T-helper 1 cell treated with Interleukin-12 subunit alpha and Interleukin-12 subunit beta and Interleukin-4 antibody, amounts not matched to agents 30 ng/mL and 1 ng/mL, for 36 hours (primary cell): Measurements from ENCODE around the gene NUDT9. TPM values are rescaled to one million over a fixed set of nuclear protein-coding genes. Genes with fewer than 3 reads are reported as not detected.
"Not testable (repeated sequence)": the region's sequence is repeated elsewhere in the genome, so short reads cannot be mapped to it uniquely, and the experiment has no call there.

Experiments
- intact Hi-C: fragments of 100-400 bp; cut with micrococcal nuclease; formaldehyde crosslinking; loops from one replicate; pipeline ENCODE4 v1.15.1; 2024
- total RNA-seq: library from RNA; stranded (reverse); gene quantifications from 2 replicates; pipeline ENCODE4 v1.2.3, GENCODE V29; 2022

Gene NUDT9
- total RNA-seq, 1 donor from 2014 or later: 11.6 TPM

- intact Hi-C loops: not testable (repeated sequence)
These were observed 24.0 kb downstream of the NUDT9 start for GRCh38 chr4:87446375-87446774.

DNA sequence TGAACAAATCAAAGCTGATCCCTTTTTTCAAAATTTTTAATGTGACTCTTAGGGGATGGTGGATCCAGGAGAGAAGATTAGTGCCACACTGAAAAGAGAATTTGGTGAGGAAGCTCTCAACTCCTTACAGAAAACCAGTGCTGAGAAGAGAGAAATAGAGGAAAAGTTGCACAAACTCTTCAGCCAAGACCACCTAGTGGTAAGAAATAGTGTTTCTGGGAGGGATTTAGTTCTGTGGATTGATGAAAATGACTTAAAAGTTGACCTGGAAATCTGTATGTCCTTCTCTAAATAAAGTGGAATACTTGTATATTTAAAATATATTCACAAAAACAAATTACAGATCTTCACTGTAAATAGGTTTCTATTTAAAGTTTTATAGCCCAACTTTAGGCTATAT is 29.2 kb downstream of the NUDT9 start:
- intact Hi-C loops: no loop called here

DNA sequence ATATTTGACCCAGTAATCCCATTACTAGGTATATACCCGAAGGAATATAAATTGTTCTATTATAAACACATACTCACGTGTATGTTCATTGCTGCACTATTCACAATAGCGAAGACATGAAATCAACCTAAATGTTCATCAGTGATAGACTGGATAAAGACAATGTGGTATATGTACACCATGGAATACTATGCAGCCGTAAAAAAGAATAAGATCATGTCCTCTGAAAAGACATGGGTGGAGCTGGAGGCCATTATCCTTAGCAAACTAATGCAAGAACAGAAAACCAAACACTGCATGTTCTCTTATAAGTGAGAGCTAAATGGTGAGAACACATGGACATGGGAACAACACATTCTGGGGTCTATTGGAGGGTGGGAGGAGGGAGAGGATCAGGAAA is 36.5 kb downstream of the NUDT9 start:
- intact Hi-C loops: no loop called here

DNA sequence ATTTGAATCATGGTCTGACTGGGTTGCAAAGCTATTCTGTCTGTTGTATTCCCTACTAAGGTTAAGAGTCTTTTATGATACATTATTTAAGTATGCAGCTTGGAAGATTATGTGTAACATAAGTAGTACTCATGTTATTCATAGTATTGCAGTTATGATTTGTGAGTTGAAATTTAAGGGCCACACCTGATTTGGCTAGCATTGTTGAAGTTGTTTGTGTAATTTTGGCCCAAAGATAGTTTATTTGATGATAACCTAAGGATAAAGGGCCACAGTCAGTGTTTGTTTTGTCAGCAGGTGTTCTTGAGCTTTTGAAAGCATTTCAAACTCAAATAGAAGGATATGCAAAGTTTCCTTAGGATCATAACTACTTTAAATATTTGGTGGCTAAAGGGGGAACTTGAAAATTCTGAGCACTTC is 38.9 kb downstream of the NUDT9 start:
- intact Hi-C loops: no loop called here

DNA sequence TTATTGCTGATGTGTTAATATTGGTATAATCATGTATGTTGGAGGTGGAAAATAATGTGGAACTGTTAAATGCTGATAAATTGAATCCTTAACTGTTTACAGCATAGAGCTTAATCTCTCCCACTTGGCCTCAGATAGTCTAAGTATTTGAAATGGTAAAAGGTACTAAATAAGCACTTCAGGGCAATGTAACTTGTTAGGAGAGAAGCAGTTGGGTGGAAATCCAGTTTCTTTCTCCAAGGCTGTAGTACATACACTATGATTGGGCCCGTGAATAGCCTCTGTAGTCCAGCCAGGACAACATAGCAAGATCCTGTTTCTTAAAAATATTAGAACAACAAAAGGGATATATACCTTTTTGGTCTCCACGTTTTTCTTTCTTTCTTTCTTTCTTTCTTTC is 39.7 kb downstream of the NUDT9 start:
- intact Hi-C loops: no loop called here

DNA sequence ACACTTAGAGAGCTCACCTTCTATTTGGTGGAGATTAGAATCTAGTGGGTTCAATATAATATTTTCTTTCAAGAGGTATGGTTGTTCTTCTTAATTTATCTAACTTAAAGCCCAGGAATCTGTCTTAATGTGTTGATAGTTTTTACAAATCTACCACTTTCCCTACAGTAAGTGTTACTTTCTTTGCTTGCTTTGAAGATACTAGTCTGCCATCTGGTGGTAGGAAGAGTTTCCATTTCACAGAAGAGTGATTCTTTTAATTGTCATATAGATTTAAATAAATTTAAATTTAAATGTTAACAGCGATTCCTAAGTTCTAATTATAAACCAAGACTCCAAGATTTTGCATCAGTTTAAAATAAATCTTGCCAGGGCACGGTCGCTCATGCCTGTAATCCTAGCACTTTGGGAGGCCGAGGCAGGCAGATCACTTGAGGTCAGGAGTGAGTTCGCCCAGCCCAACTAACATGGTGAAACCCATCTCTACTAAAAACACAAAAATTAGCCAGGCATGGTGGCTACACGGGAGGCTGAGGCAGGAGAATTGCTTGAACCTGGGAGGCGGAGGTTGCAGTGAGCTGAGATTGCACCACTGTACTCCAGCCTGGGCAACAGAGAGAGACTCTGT is 43.5 kb downstream of the NUDT9 start:
- intact Hi-C loops: loop anchor here (1.0 to 5.0 kb wide), 8 partner anchors 44 to 969 kb away; partner anchors contain the start of genes HSD17B11 and NUDT9

GRCh38 chr4:87469390-87469789 is 47.0 kb downstream of the NUDT9 start:
- intact Hi-C loops: loop anchor here (5.0 kb wide), 2 partner anchors 117 to 972 kb away; no protein-coding TSS in a partner anchor

DNA sequence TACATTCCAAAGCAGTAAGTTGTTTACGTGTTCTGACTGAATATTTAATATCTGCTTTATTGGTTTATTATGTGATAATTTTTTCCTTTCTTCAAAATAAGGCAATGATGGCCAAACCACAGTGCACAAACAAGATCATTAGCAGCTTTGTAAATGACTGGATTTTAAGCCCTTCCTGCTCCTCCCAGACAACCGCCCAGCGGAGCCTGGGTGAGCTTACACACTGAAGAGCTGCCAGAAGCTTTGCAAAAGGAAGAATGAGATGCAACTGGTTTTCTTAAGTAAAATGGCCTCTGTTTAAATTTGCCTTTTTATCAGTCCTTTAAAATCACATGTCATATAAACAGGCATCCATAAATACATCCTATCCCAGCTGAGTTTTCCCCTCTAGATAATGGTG is 54.6 kb downstream of the NUDT9 start:
- intact Hi-C loops: no loop called here

DNA sequence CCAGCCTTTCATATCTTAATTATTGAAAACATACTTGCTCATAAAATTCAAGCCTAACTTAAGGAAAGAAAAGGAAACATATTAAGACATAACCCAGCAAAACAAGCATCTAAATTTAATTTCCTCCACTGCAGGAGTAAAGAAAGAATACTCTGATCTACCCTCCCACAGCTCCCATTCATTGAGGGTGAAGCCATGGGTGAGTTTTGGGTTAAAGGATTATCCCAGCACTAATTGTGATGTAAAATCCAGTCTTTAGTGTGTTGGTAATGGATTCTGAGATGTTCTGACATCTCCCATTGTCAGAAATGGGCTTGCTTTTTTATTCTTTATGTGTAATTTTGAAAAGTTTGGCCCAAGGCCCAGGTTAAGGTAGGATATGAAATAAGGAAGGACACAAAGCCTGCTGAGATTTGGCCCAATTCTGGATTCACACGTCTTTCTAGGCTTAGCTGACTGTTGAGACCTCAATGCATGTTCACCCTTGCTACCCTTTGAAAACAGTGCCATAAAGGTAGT is 56.4 kb downstream of the NUDT9 start:
- intact Hi-C loops: no loop called here

DNA sequence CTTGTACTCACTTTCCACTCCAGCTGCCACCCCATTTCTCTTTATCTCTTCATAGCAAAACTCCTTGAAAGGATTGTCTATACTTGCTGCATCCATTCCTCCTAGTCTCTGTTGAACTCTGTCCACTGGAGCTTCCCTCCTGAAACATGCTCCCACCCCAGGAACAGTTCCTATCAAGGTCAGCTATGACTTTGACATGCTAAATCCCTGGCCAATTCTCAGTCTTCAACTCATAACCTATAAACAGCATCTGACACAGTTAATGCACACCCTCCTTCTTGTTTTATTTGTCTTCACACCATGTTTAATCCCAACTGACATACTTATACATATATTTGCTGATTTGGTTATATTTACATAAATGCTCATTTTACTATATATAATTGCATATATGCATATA is 59.0 kb downstream of the NUDT9 start:
- intact Hi-C loops: no loop called here

DNA sequence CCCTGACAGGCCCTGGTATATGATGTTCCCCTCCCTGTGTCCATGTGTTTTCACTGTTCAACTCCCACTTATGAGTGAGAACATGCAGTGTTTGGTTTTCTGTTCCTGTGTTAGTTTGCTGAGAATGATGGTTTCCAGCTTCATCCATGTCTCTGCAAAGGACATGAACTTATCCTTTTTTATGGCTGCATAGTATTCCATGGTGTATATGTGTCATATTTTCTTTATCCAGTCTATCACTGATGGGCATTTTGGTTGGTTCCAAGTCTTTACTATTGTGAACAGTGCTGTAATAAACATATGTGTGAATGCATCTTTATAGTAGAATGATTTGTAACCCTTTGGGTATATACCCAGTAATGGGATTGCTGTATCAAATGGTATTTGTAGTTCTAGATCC is 60.9 kb downstream of the NUDT9 start:
- intact Hi-C loops: not testable (repeated sequence)

DNA sequence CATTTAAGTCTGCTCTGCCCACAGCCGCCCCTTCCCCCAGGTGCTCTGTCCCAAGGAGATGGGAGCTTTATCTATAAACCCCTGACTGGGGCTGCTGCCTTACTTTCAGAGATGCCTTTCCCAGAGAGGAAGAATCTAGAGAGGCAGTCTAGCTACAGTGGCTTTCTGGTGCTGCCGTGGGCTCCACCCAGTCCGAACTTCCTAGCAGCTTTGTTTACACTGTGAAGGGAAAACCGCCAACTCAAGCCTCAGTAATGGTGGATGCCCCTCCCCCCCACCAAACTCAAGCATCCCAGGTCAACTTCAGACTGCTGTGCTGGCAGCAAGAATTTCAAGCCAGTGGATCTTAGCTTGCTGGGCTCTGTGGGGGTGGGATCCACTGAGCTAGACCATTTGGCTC is 66.3 kb downstream of the NUDT9 start:
- intact Hi-C loops: not testable (repeated sequence)

DNA sequence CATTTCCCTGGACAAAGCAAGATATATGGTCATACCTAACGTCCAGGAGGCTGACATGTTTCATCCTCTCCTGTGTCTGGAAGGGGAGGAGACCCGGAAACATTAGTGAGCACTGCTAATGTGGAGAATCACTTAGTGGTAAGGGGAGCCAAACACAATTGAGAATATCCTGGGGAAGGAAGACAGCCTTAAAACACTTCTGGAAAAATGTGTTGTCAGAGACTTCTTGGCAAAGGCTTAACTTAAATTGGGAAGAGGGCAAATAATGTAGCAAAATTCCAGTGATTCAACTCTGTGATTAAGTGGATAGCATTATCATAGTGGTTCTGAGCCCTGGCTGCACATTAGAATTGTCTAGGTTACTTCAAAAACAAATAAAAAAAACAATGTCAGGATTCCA is 67.3 kb downstream of the NUDT9 start:
- intact Hi-C loops: no loop called here

- intact Hi-C loops: no loop called here
These were observed 68.4 kb downstream of the NUDT9 start for GRCh38 chr4:87490664-87491369.

DNA sequence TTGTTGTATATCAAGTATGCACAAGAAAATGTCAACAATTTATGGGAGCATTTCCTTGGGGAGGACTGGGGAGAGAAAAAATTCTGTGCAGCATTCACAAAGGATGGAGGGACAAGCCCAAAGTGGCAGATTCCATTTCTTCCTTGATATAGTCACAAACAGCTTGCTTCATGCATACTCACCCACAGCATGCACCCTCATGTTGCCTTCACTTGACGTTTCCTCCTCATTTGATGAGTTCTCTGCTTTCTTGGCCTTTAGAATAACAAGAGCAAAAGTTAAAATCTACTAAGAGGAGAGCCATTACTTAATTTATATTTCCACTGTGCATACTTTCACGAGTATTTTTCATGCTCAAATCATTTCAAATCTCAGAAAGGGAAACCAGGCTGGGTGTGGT is 69.1 kb downstream of the NUDT9 start:
- intact Hi-C loops: no loop called here

DNA sequence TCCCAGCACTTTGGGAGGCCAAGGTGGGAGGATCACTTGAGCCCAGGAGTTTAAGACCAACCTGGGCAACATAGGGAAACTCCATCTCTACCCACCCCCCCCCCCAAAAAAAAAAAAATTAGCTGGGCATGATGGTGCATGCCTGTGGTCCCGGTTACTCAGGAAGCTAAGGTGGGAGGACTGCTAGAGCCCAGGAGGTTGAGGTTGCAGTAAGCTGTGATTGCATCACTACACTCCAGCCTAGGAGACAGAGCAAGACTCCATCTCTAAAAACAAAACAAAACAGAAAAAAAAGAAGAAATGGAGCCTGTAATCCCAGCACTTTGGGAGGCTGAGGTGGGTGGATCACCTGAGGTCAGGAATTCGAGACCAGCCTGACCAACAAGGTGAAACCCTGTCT is 69.5 kb downstream of the NUDT9 start:
- intact Hi-C loops: not testable (repeated sequence)

DNA sequence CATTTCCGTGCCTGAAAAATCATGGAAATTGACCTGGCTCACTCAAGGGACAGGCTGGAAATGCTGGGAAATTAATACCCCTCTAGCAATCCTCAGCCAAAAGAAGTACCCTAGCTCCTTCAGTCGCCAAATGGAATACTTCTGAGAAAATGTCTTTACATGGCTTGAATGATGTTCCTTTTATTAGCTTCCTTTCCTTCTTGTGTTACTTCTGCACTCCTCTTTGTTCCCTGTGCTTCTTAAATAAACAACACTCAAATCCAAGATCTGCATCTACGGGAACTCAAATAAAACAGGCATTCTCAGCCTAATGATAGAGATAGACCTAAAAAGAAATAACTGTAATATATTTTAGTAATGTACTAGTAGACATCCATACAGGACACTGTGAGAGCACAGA is 70.7 kb downstream of the NUDT9 start:
- intact Hi-C loops: no loop called here

- intact Hi-C loops: loop anchor here (1.0 to 5.0 kb wide), 2 partner anchors 350 to 715 kb away; no protein-coding TSS in a partner anchor
These were observed 74.8 kb downstream of the NUDT9 start for GRCh38 chr4:87497159-87497558.

GRCh38 chr4:87497578-87497977 is 75.2 kb downstream of the NUDT9 start:
- intact Hi-C loops: loop anchor here (1.0 to 5.0 kb wide), 2 partner anchors 350 to 715 kb away; no protein-coding TSS in a partner anchor

DNA sequence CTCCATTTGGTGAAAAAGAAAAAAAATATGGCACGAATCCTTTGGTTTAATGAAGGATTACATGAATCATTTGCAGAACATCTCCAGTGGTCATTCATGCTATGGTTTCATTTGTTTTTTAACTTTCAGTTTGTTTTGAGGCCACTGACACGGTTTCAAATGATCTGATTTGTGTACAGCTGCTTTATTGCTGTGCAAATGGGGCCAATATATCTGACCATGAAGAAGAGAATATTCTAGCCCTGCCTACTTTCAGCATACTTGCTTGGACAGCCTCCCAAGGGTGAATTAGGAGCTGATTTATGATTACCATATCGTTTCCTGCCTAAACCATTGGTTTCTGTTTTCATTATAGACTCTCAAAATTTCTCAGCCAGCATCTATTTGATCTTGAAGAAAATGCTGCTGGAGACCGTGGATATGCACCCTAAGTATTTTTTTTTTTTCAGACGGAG is 76.1 kb downstream of the NUDT9 start:
- intact Hi-C loops: loop anchor here (5.0 kb wide), 1 partner anchor 349 kb away; no protein-coding TSS in a partner anchor

- intact Hi-C loops: loop anchor here (5.0 kb wide), 1 partner anchor 348 kb away; no protein-coding TSS in a partner anchor
These were observed 77.2 kb downstream of the NUDT9 start for GRCh38 chr4:87499403-87500091.

GRCh38 chr4:87500092-87500462 is 77.7 kb downstream of the NUDT9 start:
- intact Hi-C loops: no loop called here
